Gastrocnemius medialis (tissue), 4 donors: ENCODE data around the gene ATG5. TPM values are rescaled to one million over a fixed set of nuclear protein-coding genes. Genes with fewer than 3 reads are reported as not detected.

Source experiments
- ATAC-seq, 2 donors: fragments of 150-250 bp; one replicate each; pipeline ENCODE4 v1.9.1; 2016
- DNase-seq, 2 donors: peaks; one replicate each; pipeline ENCODE4 v3.0.0-alpha.2; 2019
- H3K27ac ChIP-seq, 4 donors: fragments of 200-600 bp; sonication (generic); 1 replicate in 1 of 4; 2 replicates in 3 of 4; pipeline ENCODE4 v1.5.1; 2016 to 2018; ENCODE audit warnings: mild to moderate bottlenecking in 2 of 4, moderate library complexity in 1 of 4
- H3K27me3 ChIP-seq, 3 donors: fragments of 200-600 bp; sonication (generic) in 2 of 3; 1 replicate in 1 of 3; 2 replicates in 2 of 3; pipeline versions ENCODE4 v1.5.1 to v1.6.0; 2016 to 2019; ENCODE audit warnings: mild to moderate bottlenecking in 1 of 3, moderate library complexity in 1 of 3
- H3K36me3 ChIP-seq, 2 donors: fragments of 200-600 bp; sonication (generic) in 1 of 2; one replicate each; pipeline ENCODE4 v1.5.1; 2017 to 2018
- H3K4me1 ChIP-seq, 2 donors: fragments of 200-600 bp; sonication (generic) in 1 of 2; one replicate each; pipeline ENCODE4 v1.5.1; 2016 to 2017; ENCODE audit warnings: mild to moderate bottlenecking in 2 of 2
- H3K4me3 ChIP-seq, 4 donors: fragments of 200-600 bp; sonication (generic) in 3 of 4; 1 replicate in 1 of 4; 2 replicates in 3 of 4; pipeline ENCODE4 v1.5.1; 2016 to 2019; ENCODE audit warnings: mild to moderate bottlenecking in 2 of 4
- H3K9me3 ChIP-seq, 3 donors: fragments of 200-600 bp; sonication (generic) in 2 of 3; 1 replicate in 1 of 3; 2 replicates in 2 of 3; pipeline ENCODE4 v1.5.1; 2016 to 2019
- POLR2A ChIP-seq, 2 donors: fragments of 450-650 bp; IDR thresholded peaks; one replicate each; pipeline ENCODE4 v1.6.1; 2017; ENCODE audit warnings: antibody characterized with exemption in 2 of 2, mild to moderate bottlenecking in 2 of 2, moderate library complexity in 2 of 2
- in situ Hi-C, 4 donors: fragments of 200-750 bp; cut with MboI; loops; one replicate each; pipeline versions ENCODE4 v1.15.0 to v1.8.0; 2017; ENCODE audit warnings: low sequenced_read_pairs in 4 of 4
- intact Hi-C: fragments of 100-400 bp; cut with DNase I; formaldehyde crosslinking; loops from one replicate; pipeline ENCODE4 v1.15.1; 2023; ENCODE audit warnings: low total_unique reads
- total RNA-seq, 4 donors: library from RNA; depleted of rRNA; stranded (reverse); fragments of >200 nt; gene quantifications; one replicate each; pipeline versions ENCODE4 v1.1.0 to v1.2.3, GENCODE V29; 2016
- TF ChIP-seq, protein P1 (sequence below), 5 experiments: fragments of 450-650 bp in 3 of 5; fragments of 200-600 bp in 2 of 5; sonication (generic) in 2 of 5; IDR thresholded peaks in 4 of 5; conservative IDR thresholded peaks in 1 of 5; 1 replicate in 4 of 5; 2 replicates in 1 of 5; pipeline ENCODE4 v1.5.1; 2016 to 2019; ENCODE audit warnings: antibody characterized with exemption in 5 of 5, mild to moderate bottlenecking in 3 of 5, moderate library complexity in 3 of 5

ATG5 gene
- total RNA-seq, 4 donors from 2014 or later, result 18.9 to 22.3 (median 20.1) TPM

- Histone ChIP-seq H3K4me3 (peak overlapping the region in 2 of 4 donors; percentile 44 to 58), H3K4me1 (peaks cover 0 to 4% of the 10 kb centered on the region in 2 donors), H3K27ac (no peak overlapping the region), H3K9me3 (no peaks in the 10 kb centered on the region), H3K27me3 (peaks cover 36 to 44% (median 43%) of the 10 kb centered on the region in 3 donors), H3K36me3 (no peaks in the 10 kb centered on the region)
- in situ Hi-C loops, result no loop called here
- DNase-seq (no peak), ATAC-seq (no peak)
- intact Hi-C loops, result no loop called here
- TF ChIP-seq, protein P1, sequence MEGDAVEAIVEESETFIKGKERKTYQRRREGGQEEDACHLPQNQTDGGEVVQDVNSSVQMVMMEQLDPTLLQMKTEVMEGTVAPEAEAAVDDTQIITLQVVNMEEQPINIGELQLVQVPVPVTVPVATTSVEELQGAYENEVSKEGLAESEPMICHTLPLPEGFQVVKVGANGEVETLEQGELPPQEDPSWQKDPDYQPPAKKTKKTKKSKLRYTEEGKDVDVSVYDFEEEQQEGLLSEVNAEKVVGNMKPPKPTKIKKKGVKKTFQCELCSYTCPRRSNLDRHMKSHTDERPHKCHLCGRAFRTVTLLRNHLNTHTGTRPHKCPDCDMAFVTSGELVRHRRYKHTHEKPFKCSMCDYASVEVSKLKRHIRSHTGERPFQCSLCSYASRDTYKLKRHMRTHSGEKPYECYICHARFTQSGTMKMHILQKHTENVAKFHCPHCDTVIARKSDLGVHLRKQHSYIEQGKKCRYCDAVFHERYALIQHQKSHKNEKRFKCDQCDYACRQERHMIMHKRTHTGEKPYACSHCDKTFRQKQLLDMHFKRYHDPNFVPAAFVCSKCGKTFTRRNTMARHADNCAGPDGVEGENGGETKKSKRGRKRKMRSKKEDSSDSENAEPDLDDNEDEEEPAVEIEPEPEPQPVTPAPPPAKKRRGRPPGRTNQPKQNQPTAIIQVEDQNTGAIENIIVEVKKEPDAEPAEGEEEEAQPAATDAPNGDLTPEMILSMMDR (IDR thresholded peaks at IDR 0.05 in 4 of 5, conservative IDR thresholded peaks at IDR 0.05 in 1 of 5), result no peak
- TF ChIP-seq POLR2A (IDR thresholded peaks at IDR 0.05), result no peak
Observed at GRCh38 chr6:106359959-106360409, 34.4 kb upstream of the ATG5 start.

- Histone ChIP-seq H3K36me3 (no peaks in the 10 kb centered on the region), H3K4me3 (no peak overlapping the region), H3K9me3 (no peaks in the 10 kb centered on the region), H3K4me1 (peaks cover 0 to 4% of the 10 kb centered on the region in 2 donors), H3K27ac (no peak overlapping the region), H3K27me3 (peaks cover 36 to 41% (median 36%) of the 10 kb centered on the region in 3 donors)
- no peak for ATAC-seq
- intact Hi-C loops (no loop called here), in situ Hi-C loops (no loop called here)
- TF ChIP-seq, protein P1 (IDR thresholded peaks at IDR 0.05 in 4 of 5, conservative IDR thresholded peaks at IDR 0.05 in 1 of 5), result no peak
- TF ChIP-seq POLR2A (IDR thresholded peaks at IDR 0.05), result no peak
- DNase-seq, result no peak
Observed at GRCh38 chr6:106356378-106356777, 30.8 kb upstream of the ATG5 start.

DNA sequence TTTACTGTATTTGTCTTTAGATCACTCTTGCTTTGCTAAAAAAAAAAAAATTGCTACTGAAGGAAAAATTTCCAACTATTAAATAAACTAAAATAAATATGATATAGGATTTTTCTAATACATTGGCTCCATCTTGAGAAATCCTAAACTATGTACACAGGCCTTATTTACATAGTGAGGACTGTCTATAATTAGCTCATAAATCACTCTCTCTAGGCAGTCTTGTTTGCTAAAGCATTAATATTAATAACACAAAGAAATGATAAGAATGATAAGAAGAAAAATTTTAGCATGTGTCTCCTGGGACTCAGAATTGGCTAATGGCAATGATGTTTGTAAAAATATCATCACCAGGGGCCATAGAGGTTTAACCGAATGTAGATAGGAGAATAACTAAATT, 21.7 kb upstream of the ATG5 start:
- in situ Hi-C loops, result loop anchor here in 3 of 4 donors (10.0 to 25.0 kb wide), 3 partner anchors 215 to 640 kb away; no protein-coding TSS in a partner anchor

DNA sequence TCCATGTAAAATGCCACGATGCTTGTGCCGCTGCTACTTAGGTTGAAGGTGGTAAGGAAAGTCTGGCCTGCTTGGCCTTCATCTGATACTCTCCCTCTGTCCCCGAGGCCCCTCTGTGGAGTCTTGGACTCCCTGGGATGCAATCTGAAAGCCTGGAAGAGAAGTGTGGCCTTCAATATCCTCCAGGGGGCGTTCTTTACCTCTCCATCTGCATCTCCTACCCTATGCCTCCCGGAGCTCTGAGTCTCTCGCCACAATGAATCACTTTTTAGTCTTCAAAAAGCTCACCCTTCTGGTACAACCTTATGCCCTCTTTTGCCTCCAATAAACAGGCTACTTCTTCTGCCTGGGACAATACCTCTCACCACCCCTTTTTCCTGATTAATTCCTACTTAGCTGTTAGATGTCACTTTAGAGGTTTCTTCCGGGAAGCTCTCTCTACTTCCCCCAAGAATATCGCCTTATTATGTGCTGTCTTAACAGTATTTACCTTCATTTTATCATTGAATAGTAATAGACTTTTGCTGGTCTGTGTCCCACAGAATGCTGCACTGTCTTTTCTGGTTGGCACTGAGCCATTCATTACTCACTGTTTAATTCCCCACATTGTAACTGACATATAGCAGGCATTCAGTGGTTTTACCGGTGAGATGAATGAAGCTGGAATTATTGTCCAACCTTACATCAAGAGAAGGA, 13.9 kb upstream of the ATG5 start:
- peak in 1 of 2 donors; percentile 19 for DNase-seq
- Histone ChIP-seq H3K27ac (no peak overlapping the region), H3K36me3 (no peaks in the 10 kb centered on the region), H3K9me3 (no peaks in the 10 kb centered on the region), H3K4me3 (no peak overlapping the region), H3K4me1 (no peaks in the 10 kb centered on the region), H3K27me3 (no peaks in the 10 kb centered on the region)
- in situ Hi-C loops, result loop anchor here (10.0 to 25.0 kb wide), 3 partner anchors 223 to 648 kb away; no protein-coding TSS in a partner anchor
- TF ChIP-seq, protein P1 (IDR thresholded peaks at IDR 0.05 in 4 of 5, conservative IDR thresholded peaks at IDR 0.05 in 1 of 5), result peak in 3 of 5 experiments; percentile 36 to 61 (median 41)
- no peak for TF ChIP-seq POLR2A (IDR thresholded peaks at IDR 0.05)
- peak; percentile 52 to 80 for ATAC-seq
- intact Hi-C loops, result loop anchor here (5.0 kb wide), 2 partner anchors 228 to 638 kb away; no protein-coding TSS in a partner anchor

More for the DNA sequence above, 21.7 kb upstream of the ATG5 start:
- DNase-seq (no peak), ATAC-seq (no peak)
- Histone ChIP-seq H3K27ac (no peak overlapping the region), H3K27me3 (no peaks in the 10 kb centered on the region), H3K9me3 (no peaks in the 10 kb centered on the region), H3K36me3 (no peaks in the 10 kb centered on the region), H3K4me1 (no peaks in the 10 kb centered on the region), H3K4me3 (no peak overlapping the region)
- intact Hi-C loops, result no loop called here
- TF ChIP-seq, protein P1 (IDR thresholded peaks at IDR 0.05 in 4 of 5, conservative IDR thresholded peaks at IDR 0.05 in 1 of 5), result no peak
- no peak for TF ChIP-seq POLR2A (IDR thresholded peaks at IDR 0.05)
